Activated T-cell treated with anti-CD3 and anti-CD28 coated beads, Interleukin-2, amount 50 U/mL, for 72 hours (primary cell): ENCODE measurements around the gene KLHL29. TPM values are rescaled to one million over a fixed set of nuclear protein-coding genes. Genes with fewer than 3 reads are reported as not detected.

Source experiments
- ATAC-seq, 2 donors: fragments of 150-1000 bp; cut with Tn5 transposase; replicated peaks in 1 of 2; 2 replicates each; pipeline ENCODE4 v1.10.0; 2021; ENCODE audit warnings: moderate library complexity in 2 of 2, mild to moderate bottlenecking in 1 of 2
- DNase-seq, 2 donors: peaks; one replicate each; pipeline ENCODE4 v3.0.0; 2021 to 2022; ENCODE audit warnings: mixed read lengths in 1 of 2
- H3K27ac Mint-ChIP-seq: one replicate; pipeline ENCODE4 v1.8.0; 2022; ENCODE audit warnings: mild to moderate bottlenecking, moderate library complexity, mixed read lengths
- H3K27me3 Mint-ChIP-seq: one replicate; pipeline ENCODE4 v1.8.0; 2022; ENCODE audit warnings: low read depth, mixed read lengths
- H3K36me3 Mint-ChIP-seq, 2 donors: one replicate each; pipeline ENCODE4 v1.8.0; 2022; ENCODE audit warnings: mixed read lengths in 2 of 2, mild to moderate bottlenecking in 1 of 2; ENCODE audit not compliant: insufficient read depth in 2 of 2
- H3K4me1 Mint-ChIP-seq: one replicate; pipeline ENCODE4 v1.8.0; 2022; ENCODE audit warnings: low read depth, mixed read lengths
- H3K4me3 Mint-ChIP-seq, 2 donors: one replicate each; pipeline ENCODE4 v1.8.0; 2022; ENCODE audit warnings: mild to moderate bottlenecking in 2 of 2, mixed read lengths in 2 of 2, moderate library complexity in 2 of 2
- H3K9me3 Mint-ChIP-seq, 2 donors: one replicate each; pipeline ENCODE4 v1.8.0; 2022; ENCODE audit warnings: mixed read lengths in 2 of 2
- total RNA-seq, 2 donors: library from RNA; stranded (reverse); gene quantifications; one replicate each; pipeline ENCODE4 v1.2.3, GENCODE V29; 2022

Gene KLHL29
- total RNA-seq, 2 donors from 2014 or later, result 2.5 to 4.0 TPM

DNA sequence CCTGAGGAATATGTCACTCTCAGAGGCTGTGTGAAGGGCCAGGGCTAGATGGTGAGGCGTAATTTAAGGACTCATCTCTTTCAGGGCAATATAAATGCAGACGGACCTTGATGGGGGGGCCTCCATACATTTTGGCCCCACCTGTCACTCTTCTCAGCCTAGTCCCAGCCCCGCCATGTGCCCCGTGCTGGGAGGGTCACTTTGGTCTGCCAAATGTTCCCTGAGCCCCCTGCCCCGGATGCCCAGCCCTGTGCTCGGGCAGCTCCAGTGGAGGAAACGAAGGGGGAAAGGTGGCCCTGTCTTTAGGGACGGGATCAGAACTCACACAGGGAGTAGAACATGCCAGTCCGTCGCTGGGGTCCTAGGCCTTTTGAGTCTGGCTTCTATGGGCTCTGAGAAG is 168.6 kb downstream of the KLHL29 start:
- no peaks in the 10 kb centered on the region for H3K27me3 Mint-ChIP-seq
- DNase-seq, result no peak
- H3K36me3 Mint-ChIP-seq, result no peaks in the 10 kb centered on the region

DNA sequence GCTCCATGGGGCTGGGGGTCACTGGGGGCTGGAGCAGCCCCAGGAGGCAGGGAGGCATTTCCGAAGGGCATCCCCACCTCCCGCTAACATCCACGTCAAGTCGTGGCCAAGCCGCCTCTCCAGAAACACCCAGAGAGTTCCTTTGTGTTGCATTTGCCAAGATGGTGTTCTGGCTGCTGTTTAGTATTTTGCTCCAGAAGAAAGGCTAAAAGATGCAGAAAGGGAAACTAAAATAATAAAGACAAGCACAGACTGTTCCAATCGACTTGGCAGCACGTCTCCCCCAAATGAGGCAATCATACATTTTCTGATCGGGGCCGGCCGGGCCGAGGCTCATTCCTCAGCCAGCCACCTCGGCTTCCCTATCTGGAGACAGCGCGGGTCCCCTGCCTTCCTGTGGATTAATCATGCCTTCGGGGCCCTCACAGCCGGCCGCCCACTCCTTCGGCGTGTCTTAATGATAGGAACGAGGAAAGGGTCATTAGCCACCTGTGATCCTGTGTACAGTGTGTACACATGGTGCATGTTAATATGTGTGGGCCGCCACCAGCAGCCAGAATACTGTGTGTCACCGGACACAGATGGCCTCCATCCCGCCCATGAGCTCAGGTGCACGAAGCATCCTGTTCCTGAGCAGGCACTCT is 169.2 kb downstream of the KLHL29 start:
- no peaks in the 10 kb centered on the region for H3K36me3 Mint-ChIP-seq
- DNase-seq, result no peak
- H3K9me3 Mint-ChIP-seq, result no peaks in the 10 kb centered on the region
- H3K4me3 Mint-ChIP-seq, result no peak overlapping the region
- H3K4me1 Mint-ChIP-seq, result peaks cover 15% of the 10 kb centered on the region
- no peaks in the 10 kb centered on the region for H3K27me3 Mint-ChIP-seq
- no peak overlapping the region for H3K27ac Mint-ChIP-seq
- ATAC-seq, result no peak

More for the DNA sequence above, 168.6 kb downstream of the KLHL29 start:
- H3K4me1 Mint-ChIP-seq, result peaks cover 15% of the 10 kb centered on the region
- no peak overlapping the region for H3K27ac Mint-ChIP-seq
- no peak overlapping the region for H3K4me3 Mint-ChIP-seq
- ATAC-seq, result no peak
- no peaks in the 10 kb centered on the region for H3K9me3 Mint-ChIP-seq

DNA sequence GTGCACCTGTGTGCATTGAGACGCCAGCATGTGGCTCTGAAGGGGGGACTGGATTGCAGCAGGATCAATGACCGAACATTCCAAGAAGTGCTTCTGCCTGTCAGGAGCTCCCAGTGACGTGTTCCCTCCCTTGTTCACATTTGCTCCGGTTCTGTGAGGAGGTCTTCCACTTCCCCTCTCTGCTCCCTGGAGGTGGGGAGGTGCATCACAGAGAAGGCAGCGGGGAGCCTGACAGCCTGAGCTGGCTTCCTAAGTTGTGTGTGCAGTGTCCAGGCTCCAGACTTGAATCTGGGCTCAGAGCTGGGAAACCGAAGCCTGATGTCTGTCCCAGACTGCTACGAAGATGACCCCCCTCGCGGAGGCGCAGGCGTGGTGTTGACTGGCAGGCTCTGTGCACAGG is 171.0 kb downstream of the KLHL29 start:
- Mint-ChIP-seq H3K36me3 (no peaks in the 10 kb centered on the region), H3K4me1 (peaks cover 10% of the 10 kb centered on the region), H3K4me3 (no peak overlapping the region), H3K27me3 (no peaks in the 10 kb centered on the region), H3K27ac (no peak overlapping the region), H3K9me3 (no peaks in the 10 kb centered on the region)
- DNase-seq, result no peak
- no peak for ATAC-seq

DNA sequence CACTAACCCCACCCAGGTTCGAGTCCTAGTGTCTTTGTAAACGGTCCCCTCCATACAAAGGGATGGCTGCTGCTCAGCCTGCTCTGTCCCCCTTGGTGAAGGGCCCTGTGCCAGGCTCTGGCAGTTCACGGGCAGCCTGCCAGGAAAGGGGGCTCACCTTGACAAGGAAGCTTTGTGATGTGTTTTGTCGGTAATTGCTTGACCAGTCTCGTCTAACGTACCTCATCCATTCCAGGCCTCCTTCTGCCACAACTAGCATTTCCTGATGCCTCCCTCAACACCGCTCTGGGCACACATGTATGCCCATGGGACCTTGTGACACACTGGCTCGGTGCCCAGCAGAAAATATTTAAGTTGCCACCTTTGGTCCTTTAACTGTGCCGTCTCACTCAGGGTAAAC is 171.9 kb downstream of the KLHL29 start:
- no peak for ATAC-seq
- Mint-ChIP-seq H3K27ac (no peak overlapping the region), H3K27me3 (no peaks in the 10 kb centered on the region), H3K4me1 (peaks cover 4% of the 10 kb centered on the region), H3K36me3 (no peaks in the 10 kb centered on the region), H3K4me3 (no peak overlapping the region), H3K9me3 (no peaks in the 10 kb centered on the region)
- DNase-seq, result no peak

DNA sequence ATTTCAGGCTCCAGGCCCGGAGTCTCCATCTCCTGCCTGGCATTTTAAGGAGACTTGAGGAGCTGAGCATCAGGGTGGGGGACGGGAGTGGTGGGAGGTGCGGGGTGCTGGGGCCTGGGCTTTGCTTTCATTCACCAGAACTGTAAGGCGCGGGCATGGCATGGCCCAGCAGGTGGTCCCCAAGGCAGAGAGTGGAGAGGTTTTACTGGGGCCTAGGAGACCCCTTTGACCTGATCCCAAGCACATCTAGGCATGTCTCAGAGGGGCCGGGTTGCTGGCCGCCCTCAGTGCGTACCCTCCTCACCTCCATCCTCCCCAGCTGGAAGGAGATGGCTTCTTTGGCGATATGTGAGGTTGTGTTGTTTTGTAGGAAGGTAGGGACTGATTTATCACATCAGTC is 172.5 kb downstream of the KLHL29 start:
- ATAC-seq (no peak), DNase-seq (no peak)
- H3K4me1 Mint-ChIP-seq, result no peaks in the 10 kb centered on the region
- H3K4me3 Mint-ChIP-seq, result no peak overlapping the region
- H3K36me3 Mint-ChIP-seq, result no peaks in the 10 kb centered on the region
- H3K27ac Mint-ChIP-seq, result no peak overlapping the region
- no peaks in the 10 kb centered on the region for H3K9me3 Mint-ChIP-seq
- H3K27me3 Mint-ChIP-seq, result no peaks in the 10 kb centered on the region

DNA sequence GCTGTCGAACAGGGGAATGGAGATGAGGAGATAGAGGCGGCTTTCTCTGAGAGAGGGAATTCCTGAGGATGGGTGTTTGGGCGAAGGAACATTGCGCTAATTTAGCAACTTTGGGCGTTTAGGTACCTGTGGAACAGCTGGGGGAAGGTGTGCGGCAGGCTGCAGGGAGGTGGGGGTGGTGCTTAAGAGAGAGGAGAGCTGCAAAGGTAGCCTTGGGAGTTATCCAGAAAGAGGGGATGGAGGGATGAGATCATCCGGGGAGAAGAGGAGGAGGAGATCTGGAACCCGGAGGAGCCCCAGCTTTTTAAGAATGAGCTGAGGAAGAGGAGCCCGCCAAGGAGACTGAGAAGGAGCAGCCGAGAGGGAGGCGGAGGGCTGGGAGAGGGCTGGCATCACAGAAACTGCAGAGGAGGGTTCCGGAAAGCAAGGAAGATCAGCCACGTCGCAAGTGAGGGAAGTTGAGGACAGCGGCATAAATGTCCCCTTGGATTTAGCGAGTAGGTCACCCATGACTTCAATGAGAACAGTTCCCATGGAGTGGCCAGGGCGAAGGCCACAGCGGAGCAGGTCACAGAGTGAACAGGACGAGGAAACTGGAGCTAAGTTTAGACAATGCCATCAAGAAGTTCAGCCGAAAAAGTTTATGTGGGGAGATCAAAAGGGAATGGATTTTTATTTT is 174.7 kb downstream of the KLHL29 start:
- H3K9me3 Mint-ChIP-seq, result no peaks in the 10 kb centered on the region
- H3K27ac Mint-ChIP-seq, result no peak overlapping the region
- H3K4me1 Mint-ChIP-seq, result no peaks in the 10 kb centered on the region
- H3K27me3 Mint-ChIP-seq, result no peaks in the 10 kb centered on the region
- H3K4me3 Mint-ChIP-seq, result no peak overlapping the region
- DNase-seq, result no peak
- ATAC-seq, result no peak
- no peaks in the 10 kb centered on the region for H3K36me3 Mint-ChIP-seq

DNA sequence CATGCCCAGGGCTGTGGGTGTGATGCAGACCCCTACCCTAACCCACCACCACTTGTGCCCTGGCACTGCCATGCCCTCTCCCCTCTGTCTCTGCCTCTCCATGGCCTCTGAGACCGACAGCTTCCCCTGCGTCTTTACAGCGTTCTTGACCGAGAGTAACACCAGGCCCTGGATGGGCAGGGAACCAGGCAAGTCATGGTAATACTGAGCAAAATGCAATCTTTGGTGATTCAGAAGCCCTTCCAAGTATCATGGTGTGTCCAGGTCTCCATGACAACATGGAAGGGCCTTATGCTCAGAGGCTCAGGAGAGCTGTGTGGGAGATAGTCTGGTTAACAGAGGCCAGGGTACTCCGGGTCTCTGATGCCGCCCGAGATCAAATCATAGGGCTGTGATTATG is 176.1 kb downstream of the KLHL29 start:
- no peaks in the 10 kb centered on the region for H3K27me3 Mint-ChIP-seq
- no peak overlapping the region for H3K27ac Mint-ChIP-seq
- H3K4me1 Mint-ChIP-seq, result no peaks in the 10 kb centered on the region
- no peaks in the 10 kb centered on the region for H3K9me3 Mint-ChIP-seq
- H3K36me3 Mint-ChIP-seq, result no peaks in the 10 kb centered on the region
- DNase-seq (no peak), ATAC-seq (peak in 1 of 2 donors; percentile 23)
- H3K4me3 Mint-ChIP-seq, result no peak overlapping the region

DNA sequence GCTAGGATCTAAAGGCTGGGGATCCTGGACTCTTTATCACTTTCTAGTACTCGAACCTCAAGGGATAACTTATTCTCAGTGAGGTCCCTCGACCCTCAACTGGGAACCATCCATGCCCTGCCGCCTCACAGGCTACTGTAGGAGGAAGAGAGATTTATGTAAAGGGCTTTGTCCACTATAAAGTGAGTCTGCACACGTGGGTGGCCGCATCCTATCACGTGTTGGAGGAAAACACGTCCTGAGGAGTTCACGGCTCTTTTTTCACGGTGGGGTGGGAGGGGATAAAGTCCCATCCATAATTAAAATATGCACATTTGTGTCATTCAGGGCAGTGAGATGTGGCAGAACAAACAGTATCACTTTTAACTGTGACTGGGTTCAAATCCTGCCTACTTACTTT is 176.6 kb downstream of the KLHL29 start:
- no peak for DNase-seq
- no peak for ATAC-seq
- Mint-ChIP-seq H3K4me1 (no peaks in the 10 kb centered on the region), H3K36me3 (no peaks in the 10 kb centered on the region), H3K9me3 (no peaks in the 10 kb centered on the region), H3K27ac (no peak overlapping the region), H3K4me3 (no peak overlapping the region), H3K27me3 (no peaks in the 10 kb centered on the region)

DNA sequence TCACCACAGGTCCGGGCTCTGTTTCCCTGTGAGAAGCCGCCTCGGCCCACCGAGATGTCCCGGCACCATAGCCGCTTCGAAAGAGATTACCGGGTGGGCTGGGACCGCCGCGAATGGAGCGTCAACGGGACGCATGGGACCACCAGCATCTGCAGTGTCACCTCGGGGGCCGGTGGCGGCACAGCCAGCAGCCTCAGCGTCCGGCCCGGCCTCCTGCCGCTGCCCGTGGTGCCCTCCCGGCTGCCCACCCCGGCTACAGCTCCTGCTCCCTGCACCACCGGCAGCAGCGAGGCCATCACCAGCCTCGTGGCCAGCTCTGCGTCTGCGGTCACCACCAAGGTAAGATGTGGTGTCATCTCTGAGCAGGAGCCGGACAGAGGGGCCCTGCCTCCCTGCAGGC is 177.2 kb downstream of the KLHL29 start:
- Mint-ChIP-seq H3K4me1 (no peaks in the 10 kb centered on the region), H3K4me3 (no peak overlapping the region), H3K27ac (no peak overlapping the region), H3K36me3 (no peaks in the 10 kb centered on the region), H3K9me3 (no peaks in the 10 kb centered on the region), H3K27me3 (no peaks in the 10 kb centered on the region)
- DNase-seq (no peak), ATAC-seq (no peak)

DNA sequence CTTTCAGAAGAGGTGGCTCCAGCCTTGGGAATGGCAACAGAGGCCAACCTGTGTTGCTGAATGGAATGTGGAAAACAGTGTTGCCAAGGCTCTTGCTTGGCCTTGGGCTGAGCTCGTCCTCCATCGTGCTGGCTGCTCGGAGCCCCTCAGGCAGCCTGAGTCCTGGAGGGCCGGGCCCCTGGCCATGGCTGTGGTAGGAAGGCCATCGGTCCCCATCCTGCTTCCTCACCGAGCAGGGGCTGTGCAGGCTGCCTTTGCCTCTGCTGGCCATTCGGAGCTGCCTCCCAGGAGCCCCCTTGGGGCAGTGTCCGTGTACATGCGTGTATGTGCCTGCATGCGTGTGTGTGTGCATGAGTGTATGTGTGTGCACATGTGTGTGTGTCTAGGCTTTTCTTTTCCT is 178.2 kb downstream of the KLHL29 start:
- DNase-seq, result no peak
- no peak for ATAC-seq
- Mint-ChIP-seq H3K27me3 (no peaks in the 10 kb centered on the region), H3K36me3 (no peaks in the 10 kb centered on the region), H3K4me3 (no peak overlapping the region), H3K9me3 (no peaks in the 10 kb centered on the region), H3K4me1 (no peaks in the 10 kb centered on the region), H3K27ac (no peak overlapping the region)

DNA sequence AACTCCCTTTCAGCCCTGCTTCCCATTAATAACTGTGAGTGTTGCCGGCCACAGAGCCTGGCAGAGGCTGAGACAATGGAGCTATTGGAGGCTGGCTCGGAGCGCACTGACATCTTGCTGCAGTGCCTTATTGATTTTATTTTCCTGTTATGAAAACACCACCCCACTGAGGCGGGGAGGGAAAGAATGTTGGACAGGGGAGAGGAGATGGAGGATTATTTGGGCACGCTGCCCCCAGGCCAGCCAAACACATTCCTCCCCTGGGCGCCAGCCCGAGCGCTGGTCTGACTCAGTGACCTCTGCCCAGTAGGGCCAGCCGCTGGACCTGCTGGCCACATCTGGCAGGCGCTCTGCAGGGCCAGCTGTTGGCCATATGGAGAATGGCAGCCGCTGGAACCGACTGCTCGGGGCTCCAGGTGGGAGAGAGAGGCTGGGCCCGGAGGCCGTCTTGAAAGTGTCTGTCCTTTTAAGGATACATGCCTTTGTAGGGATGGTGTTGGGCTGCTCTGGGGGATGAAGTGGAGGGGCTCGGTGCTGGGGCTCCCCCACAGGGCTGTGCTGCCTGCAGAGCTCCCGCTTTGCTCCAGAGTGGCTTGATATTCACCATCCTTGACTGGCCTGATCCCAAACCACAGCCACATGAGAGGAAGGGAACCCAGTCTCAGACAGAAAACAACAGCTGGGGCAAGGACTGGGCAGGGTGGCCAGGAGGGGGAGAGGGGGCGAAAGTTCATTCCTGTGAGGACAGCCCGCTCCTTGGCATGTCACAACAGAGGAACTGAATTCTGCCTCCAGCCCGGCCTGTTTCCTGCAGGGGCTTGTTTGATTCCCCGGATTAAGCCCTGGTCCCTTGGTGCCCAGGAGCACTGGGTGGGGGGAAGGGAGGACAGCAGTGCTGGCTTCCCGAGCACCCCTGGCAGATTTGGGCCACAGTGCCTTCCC is 179.0 kb downstream of the KLHL29 start:
- H3K36me3 Mint-ChIP-seq, result no peaks in the 10 kb centered on the region
- H3K9me3 Mint-ChIP-seq, result no peaks in the 10 kb centered on the region
- no peak for ATAC-seq
- no peaks in the 10 kb centered on the region for H3K4me1 Mint-ChIP-seq
- no peak overlapping the region for H3K4me3 Mint-ChIP-seq
- H3K27me3 Mint-ChIP-seq, result no peaks in the 10 kb centered on the region
- no peak overlapping the region for H3K27ac Mint-ChIP-seq
- no peak for DNase-seq

DNA sequence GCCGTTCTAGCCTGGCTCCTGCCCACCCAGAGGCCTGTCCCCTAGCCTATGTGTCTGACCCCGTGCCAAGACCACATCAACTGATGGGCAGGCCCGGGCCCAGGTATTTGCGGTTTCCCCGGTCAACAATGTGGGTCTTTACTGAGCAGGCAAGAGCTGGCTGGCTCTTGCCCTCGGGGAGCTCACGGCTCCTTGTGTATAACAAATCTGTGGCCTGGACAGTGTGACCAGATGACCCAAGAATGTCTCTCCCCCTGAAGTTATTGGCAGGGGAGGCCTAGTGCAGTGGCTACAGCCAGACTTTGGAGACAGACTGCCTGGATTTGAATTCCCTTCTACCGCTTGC is 179.6 kb downstream of the KLHL29 start:
- no peak overlapping the region for H3K27ac Mint-ChIP-seq
- no peak overlapping the region for H3K4me3 Mint-ChIP-seq
- DNase-seq, result no peak
- no peaks in the 10 kb centered on the region for H3K27me3 Mint-ChIP-seq
- H3K36me3 Mint-ChIP-seq, result no peaks in the 10 kb centered on the region
- no peaks in the 10 kb centered on the region for H3K4me1 Mint-ChIP-seq
- ATAC-seq, result no peak
- H3K9me3 Mint-ChIP-seq, result no peaks in the 10 kb centered on the region

DNA sequence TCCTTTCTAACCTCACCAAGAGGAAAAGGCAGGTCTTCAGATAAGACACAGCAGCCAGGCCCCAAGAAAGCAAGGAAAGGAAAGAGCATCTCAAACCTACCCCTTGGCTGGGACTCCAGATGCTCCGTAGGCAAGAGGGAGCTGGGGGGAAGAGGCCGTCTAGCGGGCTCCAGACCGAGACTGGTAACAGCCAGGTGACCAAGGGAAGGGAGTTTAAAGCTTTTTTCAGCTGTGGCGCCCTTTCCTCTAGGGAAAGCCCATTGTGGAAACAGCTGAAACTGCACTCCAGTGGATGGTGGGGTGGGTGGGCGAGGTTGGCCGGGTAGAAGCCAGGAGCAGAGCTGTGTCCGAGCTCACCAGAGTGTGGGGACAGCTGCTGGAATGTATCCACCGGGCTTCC is 180.4 kb downstream of the KLHL29 start:
- no peaks in the 10 kb centered on the region for H3K36me3 Mint-ChIP-seq
- H3K4me1 Mint-ChIP-seq, result no peaks in the 10 kb centered on the region
- ATAC-seq, result no peak
- H3K27ac Mint-ChIP-seq, result no peak overlapping the region
- no peak for DNase-seq
- no peaks in the 10 kb centered on the region for H3K9me3 Mint-ChIP-seq
- no peaks in the 10 kb centered on the region for H3K27me3 Mint-ChIP-seq
- no peak overlapping the region for H3K4me3 Mint-ChIP-seq
